KBM-7 (cell line): ENCODE data around the gene CHST7.
"Not testable (repeated sequence)": the region's sequence is repeated elsewhere in the genome, so short reads cannot be mapped to it uniquely, and the experiment has no call there.

Experiments
- DNase-seq: peaks from one replicate; pipeline ENCODE4 v3.0.0-alpha.2; 2015
- in situ Hi-C: fragments of 300-500 bp; cut with MboI; formaldehyde crosslinking; loops from 2 replicates; pipeline ENCODE4 v1.14.3; 2020; ENCODE audit warnings: low sequenced_read_pairs, low pct_unique_long_range_greater_than_20kb, mixed read lengths

CHST7 gene

GRCh38 chrX:46573331-46573891 is at the start of gene CHST7:
Gene CHST7, plus strand, starts transcription at chrX:46573765. Its CDS starts 167 bp downstream, at chrX:46573932.
- peak; percentile 90 for DNase-seq
- in situ Hi-C loops: no loop called here

- DNase-seq, in situ Hi-C loops: not testable (repeated sequence)
These were observed 44.9 kb upstream of the CHST7 start for GRCh38 chrX:46528640-46529039.

GRCh38 chrX:46529740-46530403 is 43.7 kb upstream of the CHST7 start:
- in situ Hi-C loops: not testable (repeated sequence)

GRCh38 chrX:46530404-46530908 is 43.1 kb upstream of the CHST7 start:
- DNase-seq, in situ Hi-C loops: not testable (repeated sequence)

More at GRCh38 chrX:46529740-46530403, 43.7 kb upstream of the CHST7 start:
- DNase-seq: peak; percentile 60

GRCh38 chrX:46531442-46531841 is 42.1 kb upstream of the CHST7 start:
- no peak for DNase-seq
- in situ Hi-C loops: no loop called here

GRCh38 chrX:46543441-46543840 is 30.1 kb upstream of the CHST7 start:
- DNase-seq: peak; percentile 74
- in situ Hi-C loops: no loop called here

GRCh38 chrX:46544527-46544926 is 29.0 kb upstream of the CHST7 start:
- DNase-seq, in situ Hi-C loops: not testable (repeated sequence)

GRCh38 chrX:46545111-46546005 is 28.2 kb upstream of the CHST7 start, which contains the start of gene ZNF674:
Gene ZNF674, minus strand, starts transcription at chrX:46545421. Its CDS starts 3,334 bp downstream, at chrX:46542087.
- peak; percentile 96 for DNase-seq
- in situ Hi-C loops: no loop called here

- in situ Hi-C loops: no loop called here
- DNase-seq: no peak
These were observed 25.7 kb upstream of the CHST7 start for GRCh38 chrX:46547857-46548256.

GRCh38 chrX:46549914-46550313 is 23.7 kb upstream of the CHST7 start:
- no peak for DNase-seq
- in situ Hi-C loops: no loop called here

GRCh38 chrX:46551494-46552128 is 22.0 kb upstream of the CHST7 start:
- in situ Hi-C loops: no loop called here
- DNase-seq: no peak

GRCh38 chrX:46553935-46554334 is 19.6 kb upstream of the CHST7 start:
- in situ Hi-C loops: no loop called here
- no peak for DNase-seq

- in situ Hi-C loops: no loop called here
- peak; percentile 44 for DNase-seq
These were observed 18.6 kb upstream of the CHST7 start for GRCh38 chrX:46554942-46555341.

- in situ Hi-C loops: no loop called here
- DNase-seq: no peak
These were observed 14.5 kb upstream of the CHST7 start for GRCh38 chrX:46559062-46559461.

- peak; percentile 67 for DNase-seq
- in situ Hi-C loops: no loop called here
These were observed 11.5 kb upstream of the CHST7 start for GRCh38 chrX:46561824-46562657.

GRCh38 chrX:46567388-46567787 is 6.2 kb upstream of the CHST7 start:
- in situ Hi-C loops: no loop called here
- DNase-seq: no peak

- DNase-seq: no peak
- in situ Hi-C loops: no loop called here
These were observed 3.9 kb upstream of the CHST7 start for GRCh38 chrX:46569621-46570020.
